Stimulated activated naive CD4-positive, alpha-beta T cell (primary cell): ENCODE results near the gene CACYBP.
A peak's percentile ranks its signal among the peaks of the same experiment; 100 is the strongest.

ENCODE experiments used
- DNase-seq, 6 experiments: peaks; one replicate each; lab custom pipeline; 2025; lab: John Stamatoyannopoulos, UW

Gene CACYBP

GRCh38 chr1:174974711-174975119 lies 25.0 kb upstream of the CACYBP start:
- DNase-seq: no peak

GRCh38 chr1:174975764-174976163 lies 24.0 kb upstream of the CACYBP start:
- DNase-seq: no peak

GRCh38 chr1:174976436-174977108 lies 23.2 kb upstream of the CACYBP start:
- DNase-seq: no peak

GRCh38 chr1:174982971-174983689 lies 16.6 kb upstream of the CACYBP start:
- peak in 5 of 6 experiments; percentile 11 to 76 (median 37) for DNase-seq

- no peak for DNase-seq
These were observed 14.8 kb upstream of the CACYBP start for GRCh38 chr1:174984952-174985351.

GRCh38 chr1:174988539-174988938 lies 11.2 kb upstream of the CACYBP start:
- no peak for DNase-seq

- DNase-seq: no peak
These were observed 10.8 kb upstream of the CACYBP start for GRCh38 chr1:174988986-174989385.

- DNase-seq: no peak
These were observed 10.1 kb upstream of the CACYBP start for GRCh38 chr1:174989536-174990220.

GRCh38 chr1:174990382-174990999 lies 9.3 kb upstream of the CACYBP start:
- DNase-seq: peak in 2 of 6 experiments; percentile 21 to 46

- DNase-seq: no peak
These were observed 8.3 kb upstream of the CACYBP start for GRCh38 chr1:174991473-174991872.

- no peak for DNase-seq
These were observed 4.6 kb upstream of the CACYBP start for GRCh38 chr1:174995121-174995520.

- DNase-seq: no peak
These were observed 3.8 kb upstream of the CACYBP start for GRCh38 chr1:174995916-174996315.

- no peak for DNase-seq
These were observed 3.3 kb upstream of the CACYBP start for GRCh38 chr1:174996476-174996875.

GRCh38 chr1:174997041-174997440 lies 2.7 kb upstream of the CACYBP start:
- no peak for DNase-seq

- peak in 5 of 6 experiments; percentile 21 to 83 (median 57) for DNase-seq
These were observed 1.1 kb upstream of the CACYBP start for GRCh38 chr1:174998569-174999215.

GRCh38 chr1:174999216-174999935 lies 371 bp upstream of the CACYBP start:
- DNase-seq: peak; percentile 97 to 100 (median 98)

- no peak for DNase-seq
These were observed 995 bp downstream of the CACYBP start for GRCh38 chr1:175000697-175001187.

GRCh38 chr1:175002910-175003517 lies 3.3 kb downstream of the CACYBP start:
- no peak for DNase-seq

- DNase-seq: no peak
These were observed 3.8 kb downstream of the CACYBP start for GRCh38 chr1:175003521-175003920.

GRCh38 chr1:175005085-175005783 lies 5.5 kb downstream of the CACYBP start:
- no peak for DNase-seq
